NCI-H1092 (cell line): ENCODE results near the gene TRIML1.

ENCODE experiments used
- DNase-seq: peaks from one replicate; lab custom pipeline; 2025; lab: John Stamatoyannopoulos, UW

TRIML1 gene, protein sequence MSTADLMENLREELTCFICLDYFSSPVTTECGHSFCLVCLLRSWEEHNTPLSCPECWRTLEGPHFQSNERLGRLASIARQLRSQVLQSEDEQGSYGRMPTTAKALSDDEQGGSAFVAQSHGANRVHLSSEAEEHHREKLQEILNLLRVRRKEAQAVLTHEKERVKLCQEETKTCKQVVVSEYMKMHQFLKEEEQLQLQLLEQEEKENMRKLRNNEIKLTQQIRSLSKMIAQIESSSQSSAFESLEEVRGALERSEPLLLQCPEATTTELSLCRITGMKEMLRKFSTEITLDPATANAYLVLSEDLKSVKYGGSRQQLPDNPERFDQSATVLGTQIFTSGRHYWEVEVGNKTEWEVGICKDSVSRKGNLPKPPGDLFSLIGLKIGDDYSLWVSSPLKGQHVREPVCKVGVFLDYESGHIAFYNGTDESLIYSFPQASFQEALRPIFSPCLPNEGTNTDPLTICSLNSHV

DNA sequence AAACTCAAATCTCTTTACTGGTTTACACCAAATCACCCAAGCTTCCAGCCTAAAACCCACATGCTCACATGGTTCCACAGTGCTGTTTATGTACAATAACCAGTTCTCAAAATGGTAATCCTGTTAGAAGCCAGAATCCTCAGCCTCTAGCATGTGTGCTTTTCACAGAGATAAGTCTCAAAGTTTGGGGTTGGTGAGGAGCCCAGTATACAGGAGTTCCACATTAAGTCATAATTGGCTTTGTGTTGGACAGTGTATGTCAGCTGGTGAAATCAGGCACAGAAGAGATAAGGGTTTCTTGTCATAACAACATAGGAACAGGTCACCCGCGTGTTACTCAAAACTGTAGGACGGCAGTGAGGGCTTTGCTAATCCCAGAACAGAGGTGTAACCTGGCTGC is at the start of gene TRIML1:
Gene TRIML1 (plus strand): TSS at position 301 of the 400 bp plus-strand sequence. CDS start 118 bp downstream, outside the sequence.
- DNase-seq, result no peak

GRCh38 chr4:188092824-188093223 is 46.4 kb upstream of the TRIML1 start:
- DNase-seq, result no peak

- no peak for DNase-seq
These were observed 32.8 kb upstream of the TRIML1 start for GRCh38 chr4:188106454-188106853.

DNA sequence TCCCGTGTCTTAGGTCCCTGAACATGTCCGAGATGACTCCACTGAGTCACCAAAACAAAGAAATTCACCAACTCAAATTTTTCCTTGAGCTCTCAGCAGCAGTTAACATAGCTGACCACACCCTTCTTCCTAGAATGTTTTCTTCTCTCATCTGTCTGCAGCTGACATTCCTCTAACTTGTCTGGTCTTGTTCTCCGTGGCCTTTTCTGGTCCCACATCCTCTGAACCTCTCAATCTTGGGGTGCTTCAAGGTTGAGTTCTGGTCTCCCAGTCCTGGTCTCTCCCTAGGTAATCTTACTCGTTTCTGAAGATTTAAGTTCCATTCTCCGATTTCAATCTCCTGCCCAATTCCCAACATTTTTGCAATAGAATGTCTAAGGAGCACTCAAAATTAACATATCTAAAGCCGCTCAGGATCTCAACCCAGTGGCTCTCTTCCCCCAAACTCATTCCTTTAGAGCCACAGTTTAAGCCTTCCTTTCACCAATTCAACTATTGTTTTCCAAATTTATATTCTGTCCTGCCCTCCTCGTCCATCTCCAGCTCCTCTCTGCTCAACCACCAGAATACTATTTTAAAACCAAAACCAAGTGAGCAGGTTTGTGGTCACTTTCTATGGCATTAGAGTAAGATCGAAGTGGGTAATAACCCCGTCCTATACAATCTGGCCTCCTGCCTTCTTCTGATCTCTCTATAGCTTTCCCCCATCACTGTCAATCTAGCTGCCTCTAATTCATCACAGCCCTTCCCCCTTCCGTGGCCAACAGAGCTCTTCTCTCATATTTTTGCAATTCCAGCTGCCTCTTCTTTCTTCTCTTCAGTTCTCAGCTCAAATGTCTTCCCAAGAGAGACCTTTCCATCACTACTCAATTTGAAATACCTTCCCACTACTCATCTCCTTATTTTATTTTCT is 31.1 kb upstream of the TRIML1 start:
- DNase-seq, result no peak

GRCh38 chr4:188109157-188109755 is 30.0 kb upstream of the TRIML1 start, which contains the start of gene TRIML2:
TRIML2 (minus strand) TSS chr4:188109603; CDS start chr4:188105368, 4,235 bp downstream.
- no peak for DNase-seq

DNA sequence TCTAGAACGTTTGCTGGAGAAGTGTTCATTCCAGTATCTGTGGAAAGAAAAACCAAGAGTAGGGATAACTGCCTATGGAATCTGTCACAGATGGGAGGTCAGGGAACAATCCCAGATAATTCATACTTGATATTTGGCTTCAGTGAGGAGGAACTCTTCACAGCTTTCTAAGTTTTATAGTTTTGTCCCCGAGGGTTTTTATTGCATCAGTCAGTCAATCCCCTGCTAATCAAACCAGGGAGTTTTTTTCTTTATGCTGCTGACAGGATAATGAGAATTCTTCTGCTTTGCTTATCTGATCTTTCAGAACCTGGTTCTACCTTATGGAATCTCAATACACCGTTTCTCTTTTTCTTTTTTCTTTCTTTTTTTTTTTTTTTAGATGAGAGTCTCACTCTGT is 29.2 kb upstream of the TRIML1 start:
- no peak for DNase-seq

GRCh38 chr4:188110741-188111471 is 28.3 kb upstream of the TRIML1 start:
- no peak for DNase-seq

- no peak for DNase-seq
These were observed 27.3 kb upstream of the TRIML1 start for GRCh38 chr4:188111955-188112354.

DNA sequence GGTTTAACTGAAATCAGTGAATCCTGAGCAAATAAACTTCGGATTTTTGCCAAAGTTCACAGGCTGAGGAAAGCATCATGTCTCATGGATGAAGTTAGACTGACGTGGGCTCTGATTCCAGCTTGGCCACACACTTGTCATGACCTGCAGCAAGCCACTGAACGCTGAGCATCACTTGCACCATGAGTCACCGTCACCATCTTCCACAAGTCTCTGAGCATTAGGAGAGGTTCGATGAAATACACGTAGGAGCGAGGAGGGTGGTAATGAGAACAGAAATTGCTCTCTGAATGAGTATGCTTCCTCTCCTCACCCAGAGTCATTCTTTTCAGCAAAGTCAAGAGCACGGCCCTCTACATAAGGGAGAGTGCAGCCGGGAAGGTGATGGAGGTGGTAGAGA is 26.1 kb upstream of the TRIML1 start:
- DNase-seq, result no peak

GRCh38 chr4:188117631-188118324 is 21.5 kb upstream of the TRIML1 start:
- no peak for DNase-seq

DNA sequence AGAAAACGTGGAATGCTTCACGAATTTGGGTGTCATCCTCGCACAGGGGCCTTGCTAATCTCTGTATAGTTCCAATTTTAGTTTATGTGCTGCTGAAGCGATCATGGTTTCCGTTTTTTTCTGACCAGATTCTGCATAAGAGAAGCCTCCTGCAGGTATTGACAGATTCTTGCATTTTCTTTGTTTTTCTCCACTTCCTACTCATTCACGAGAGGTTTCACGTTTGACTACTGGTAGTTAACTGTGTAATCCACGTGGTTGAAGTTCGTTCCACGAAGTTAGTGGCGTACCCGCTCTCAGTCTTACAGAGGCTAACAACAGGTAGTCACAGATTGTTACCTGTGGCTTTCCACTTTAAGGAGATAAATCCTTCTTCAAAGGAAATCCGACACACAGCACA is 17.7 kb upstream of the TRIML1 start:
- no peak for DNase-seq

GRCh38 chr4:188127214-188127874 is 11.9 kb upstream of the TRIML1 start:
- no peak for DNase-seq

GRCh38 chr4:188130355-188130754 is 8.9 kb upstream of the TRIML1 start:
- DNase-seq, result no peak

- no peak for DNase-seq
These were observed 7.0 kb upstream of the TRIML1 start for GRCh38 chr4:188132232-188132631.

GRCh38 chr4:188138227-188138626 is 1.0 kb upstream of the TRIML1 start:
- no peak for DNase-seq

DNA sequence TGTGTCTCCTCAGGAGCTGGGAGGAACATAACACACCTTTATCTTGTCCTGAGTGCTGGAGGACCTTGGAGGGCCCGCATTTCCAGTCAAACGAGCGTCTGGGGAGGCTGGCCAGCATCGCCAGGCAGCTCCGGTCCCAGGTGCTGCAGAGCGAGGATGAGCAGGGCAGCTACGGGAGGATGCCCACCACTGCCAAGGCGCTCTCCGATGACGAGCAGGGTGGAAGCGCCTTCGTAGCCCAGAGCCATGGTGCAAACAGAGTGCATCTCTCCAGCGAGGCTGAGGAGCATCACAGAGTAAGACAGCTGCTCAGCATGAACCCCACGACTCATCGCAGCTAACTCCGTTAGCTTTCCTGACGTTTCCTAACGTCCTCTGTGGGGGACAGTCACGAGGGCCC is 430 bp downstream of the TRIML1 start:
- no peak for DNase-seq

DNA sequence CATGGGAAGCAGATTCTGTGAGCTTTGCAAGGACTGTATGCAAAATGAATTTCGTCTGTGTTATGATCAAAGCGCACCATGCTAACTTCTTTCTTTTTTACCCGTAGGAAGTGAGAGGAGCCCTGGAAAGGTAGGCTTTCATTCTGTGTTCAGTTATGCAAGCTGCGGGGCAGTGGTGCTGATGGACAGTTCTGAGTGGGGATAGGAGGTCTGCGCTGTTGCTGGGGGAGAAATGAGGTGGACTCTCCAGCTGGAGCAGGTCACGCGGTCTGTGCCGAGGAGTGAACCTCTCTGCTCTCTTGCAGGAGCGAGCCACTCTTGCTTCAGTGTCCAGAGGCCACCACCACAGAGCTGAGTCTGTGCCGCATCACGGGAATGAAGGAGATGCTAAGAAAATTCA is 4.5 kb downstream of the TRIML1 start:
- DNase-seq, result no peak

DNA sequence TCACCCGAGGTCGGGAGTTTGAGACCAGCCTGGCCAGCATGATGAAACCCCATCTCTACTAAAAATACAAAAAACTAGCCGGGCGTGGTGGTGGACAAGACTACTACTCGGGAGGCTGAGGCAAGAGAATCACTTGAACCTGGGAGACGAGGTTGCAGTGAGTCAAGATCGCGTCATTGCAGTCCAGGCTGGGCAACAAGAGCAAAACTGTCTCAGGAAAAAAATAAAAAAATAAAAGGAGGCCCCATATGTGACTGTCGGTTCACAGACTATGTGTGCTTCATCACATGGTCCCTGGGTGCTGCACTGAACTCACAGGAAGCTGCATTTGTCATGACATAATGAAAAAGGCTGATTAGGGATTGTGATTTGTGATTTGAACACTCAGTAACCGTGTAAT is 6.4 kb downstream of the TRIML1 start:
- DNase-seq, result no peak

DNA sequence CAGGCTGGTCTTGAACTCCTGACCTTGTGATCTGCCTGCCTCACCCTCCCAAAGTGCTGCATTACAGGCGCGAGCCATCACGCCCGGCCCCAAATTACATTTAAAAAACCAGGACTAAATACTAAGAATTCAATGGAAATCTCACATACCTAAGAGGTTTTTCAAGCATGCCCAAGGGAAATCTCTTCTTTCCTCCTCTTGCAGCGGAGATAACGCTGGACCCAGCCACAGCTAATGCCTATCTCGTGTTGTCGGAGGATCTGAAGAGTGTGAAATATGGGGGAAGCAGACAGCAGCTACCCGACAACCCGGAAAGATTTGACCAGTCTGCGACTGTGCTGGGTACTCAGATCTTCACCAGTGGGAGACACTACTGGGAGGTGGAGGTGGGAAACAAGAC is 7.4 kb downstream of the TRIML1 start:
- no peak for DNase-seq

DNA sequence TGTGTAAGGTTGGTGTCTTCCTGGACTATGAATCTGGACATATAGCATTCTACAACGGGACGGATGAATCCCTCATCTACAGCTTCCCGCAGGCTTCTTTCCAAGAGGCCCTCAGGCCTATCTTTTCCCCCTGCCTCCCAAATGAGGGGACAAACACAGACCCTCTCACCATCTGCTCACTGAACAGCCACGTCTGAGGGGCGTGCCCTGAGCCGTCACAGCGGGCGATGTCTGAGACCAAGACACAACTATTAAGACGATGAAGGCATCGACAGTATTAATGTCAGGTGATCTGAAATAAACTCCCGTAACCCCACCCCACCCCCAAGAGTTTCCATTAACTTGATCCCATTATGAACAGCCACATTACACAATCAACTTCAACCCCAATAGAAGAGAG is 7.9 kb downstream of the TRIML1 start:
- no peak for DNase-seq

GRCh38 chr4:188147776-188148175 is 8.5 kb downstream of the TRIML1 start:
- DNase-seq, result no peak
